ENCODE data around the gene INMT.

DNA sequence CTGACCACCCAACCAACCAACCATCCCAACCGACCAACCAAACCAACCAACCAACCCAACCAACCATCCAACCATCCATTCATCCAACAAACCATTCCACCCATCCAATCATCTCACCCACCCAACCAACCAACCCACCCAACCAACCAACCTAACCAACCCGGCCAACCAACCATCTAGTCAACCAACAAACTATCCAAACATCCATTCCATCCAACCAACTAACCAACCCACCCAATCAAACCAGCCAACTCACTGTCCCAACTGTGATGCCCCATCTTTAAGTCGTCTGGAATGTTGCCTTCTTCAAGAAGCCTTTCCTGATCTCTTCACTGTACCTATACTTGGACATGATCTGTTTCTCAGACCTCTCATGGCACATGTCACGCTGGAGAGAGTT is 50.9 kb downstream of the INMT start:
- TF ChIP-seq GATA2 (IDR thresholded peaks at IDR 0.05; ENCODE audit: low read depth, low read length) (no peak), GATA3 (IDR thresholded peaks at IDR 0.05; ENCODE audit: low read depth, low read length) (no peak)

Measured in SH-SY5Y (cell line).